NK-92 (cell line): ENCODE data around the gene TBKBP1.

Experiments
- DNase-seq: peaks from one replicate; lab custom pipeline; 2025; ENCODE audit not compliant: unreplicated experiment; lab: John Stamatoyannopoulos, UW

TBKBP1 gene

DNA sequence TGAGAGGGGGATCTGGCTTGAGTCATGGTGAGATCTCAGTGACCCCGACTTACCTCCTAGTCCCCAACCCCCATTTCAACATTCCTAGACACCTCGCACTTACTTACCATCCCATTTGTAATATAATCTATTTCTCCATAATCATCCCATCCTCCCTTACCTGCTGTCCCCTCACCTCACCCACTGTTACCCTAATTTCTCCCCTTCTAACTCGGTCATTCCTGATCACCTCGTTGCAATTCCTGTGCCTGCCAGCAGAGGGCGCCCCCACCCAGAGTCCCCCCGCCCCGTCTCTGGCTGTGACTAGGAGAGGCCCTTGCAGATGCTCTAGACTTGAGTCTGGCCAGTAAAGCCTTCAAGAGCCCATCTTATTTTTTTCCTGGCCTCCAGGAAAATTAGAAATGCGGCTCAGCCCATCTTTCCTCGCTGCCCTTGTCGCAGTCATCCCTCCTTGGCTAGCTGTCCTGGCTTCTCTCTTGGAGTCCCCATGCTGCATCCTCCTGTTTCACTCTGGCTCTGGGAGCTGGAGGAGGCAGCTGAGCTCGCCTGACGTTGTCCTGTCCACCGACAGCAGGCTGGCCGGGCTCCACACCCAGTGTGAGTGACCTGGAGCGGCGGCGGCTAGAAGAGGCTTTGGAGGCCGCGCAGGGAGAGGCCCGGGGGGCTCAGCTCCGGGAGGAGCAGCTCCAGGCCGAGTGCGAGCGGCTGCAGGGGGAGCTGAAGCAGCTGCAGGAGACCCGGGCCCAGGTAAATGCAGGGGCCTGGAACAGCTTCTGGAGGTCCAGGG lies 5.0 kb downstream of the TBKBP1 start:
- DNase-seq: no peak

DNA sequence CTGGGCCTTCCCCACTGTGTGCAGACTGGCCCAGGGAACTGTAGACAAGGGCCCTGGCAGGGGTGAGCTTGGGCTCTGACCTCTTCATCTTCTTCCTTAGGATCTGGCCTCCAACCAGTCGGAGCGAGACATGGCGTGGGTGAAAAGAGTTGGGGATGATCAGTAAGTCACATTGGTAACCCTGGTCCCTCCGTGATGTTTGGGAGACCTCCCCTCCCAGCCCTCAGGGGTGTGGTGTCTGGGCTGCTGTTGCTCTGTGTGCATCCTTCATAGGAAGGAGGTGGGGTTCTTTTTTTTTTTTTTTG lies 5.5 kb downstream of the TBKBP1 start:
- DNase-seq: no peak

DNA sequence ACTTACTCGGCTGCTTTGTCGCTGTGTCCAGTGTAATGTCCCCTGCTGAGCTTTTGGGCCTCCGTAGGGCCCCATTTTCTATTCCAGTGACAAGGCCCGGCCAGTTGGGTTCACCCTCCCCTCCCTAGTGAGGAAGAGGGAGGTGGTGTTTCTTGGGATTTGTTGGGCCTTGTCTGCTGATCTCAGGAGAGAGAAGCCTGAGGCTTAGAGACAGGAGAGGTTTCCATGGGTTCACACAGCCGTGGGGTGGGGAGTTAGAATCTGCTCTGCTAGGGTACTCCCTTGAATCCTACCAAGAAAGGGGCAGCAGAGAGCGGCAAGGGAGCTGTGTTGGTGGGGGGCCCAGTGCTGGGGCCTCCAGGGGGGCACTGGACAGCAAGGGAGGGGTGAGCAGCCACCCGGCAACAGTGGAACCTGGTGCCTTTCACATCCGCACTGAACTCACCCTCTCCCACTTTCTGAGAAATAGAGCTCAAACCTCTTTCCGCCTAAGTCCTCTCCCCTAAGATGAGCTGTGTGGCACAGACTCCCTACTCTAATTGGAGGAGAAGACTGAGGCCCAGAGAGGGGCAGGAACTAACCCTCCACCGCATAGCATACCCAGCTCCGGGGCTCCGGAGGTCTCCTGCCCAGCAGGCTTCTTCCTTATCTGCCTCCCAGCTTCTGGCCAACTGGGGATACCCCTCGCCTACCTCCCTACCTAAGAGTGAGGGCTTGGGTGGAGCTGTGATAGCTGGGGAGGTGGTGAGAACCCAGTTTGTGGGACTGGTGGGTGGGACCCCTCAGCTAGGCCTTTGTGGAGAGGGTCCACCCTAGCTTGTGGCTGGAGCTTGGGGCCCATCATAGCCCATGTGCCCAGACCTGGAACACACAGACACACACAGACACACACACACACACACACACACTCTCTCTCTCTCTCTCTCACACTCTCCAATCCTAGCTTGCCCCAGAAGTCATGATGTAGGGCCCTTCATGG lies 6.8 kb downstream of the TBKBP1 start:
- no peak for DNase-seq

DNA sequence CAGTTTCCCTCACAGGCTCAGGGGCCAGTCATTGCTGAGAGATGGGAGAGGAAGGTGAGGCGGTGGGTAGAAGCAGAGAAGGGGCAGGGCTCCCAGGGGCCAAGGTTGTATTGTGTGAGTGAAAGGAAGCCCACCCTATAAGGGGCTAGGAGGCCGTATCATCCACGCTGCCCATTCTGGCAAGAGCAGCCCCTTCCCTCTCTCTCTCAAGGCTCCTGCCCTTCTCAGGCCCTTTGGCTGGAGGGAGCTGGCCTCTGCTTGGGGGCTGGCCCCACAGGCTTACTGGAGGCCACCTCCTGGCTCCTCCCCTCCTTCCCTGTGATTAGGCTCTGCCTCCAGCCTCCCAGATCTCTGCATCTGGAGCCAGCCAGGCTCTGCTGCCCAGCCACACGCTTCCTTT lies 7.6 kb downstream of the TBKBP1 start:
- DNase-seq: no peak

DNA sequence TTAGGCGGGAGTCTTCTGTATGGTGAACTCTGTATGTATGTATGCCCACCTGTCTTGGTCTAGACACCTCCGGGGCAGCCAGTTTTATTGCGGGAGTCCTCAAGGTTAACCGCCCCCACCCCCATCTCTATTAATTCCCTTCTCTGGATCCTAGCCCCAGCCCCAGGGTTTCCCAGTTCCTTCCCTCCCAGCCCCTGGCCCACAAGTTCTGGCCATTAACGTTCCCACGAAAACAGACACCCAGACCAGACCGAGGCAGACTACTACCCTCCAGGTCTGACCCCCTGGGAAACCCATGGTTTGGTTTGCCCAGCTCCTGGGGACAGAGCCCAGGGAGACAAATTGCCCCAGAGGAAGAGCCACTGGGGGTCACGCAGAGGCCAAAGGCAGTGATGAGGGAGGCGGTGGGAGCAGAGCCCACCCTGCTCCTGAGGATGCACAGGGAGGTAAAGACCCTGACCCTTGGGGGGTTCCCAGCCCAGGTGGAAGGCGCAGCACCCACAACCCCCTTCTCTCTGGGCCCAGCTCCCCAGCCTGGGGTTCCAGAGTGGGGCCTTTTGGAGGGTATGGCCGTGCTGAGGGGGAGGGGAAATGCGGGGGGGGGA lies 8.5 kb downstream of the TBKBP1 start:
- DNase-seq: no peak

DNA sequence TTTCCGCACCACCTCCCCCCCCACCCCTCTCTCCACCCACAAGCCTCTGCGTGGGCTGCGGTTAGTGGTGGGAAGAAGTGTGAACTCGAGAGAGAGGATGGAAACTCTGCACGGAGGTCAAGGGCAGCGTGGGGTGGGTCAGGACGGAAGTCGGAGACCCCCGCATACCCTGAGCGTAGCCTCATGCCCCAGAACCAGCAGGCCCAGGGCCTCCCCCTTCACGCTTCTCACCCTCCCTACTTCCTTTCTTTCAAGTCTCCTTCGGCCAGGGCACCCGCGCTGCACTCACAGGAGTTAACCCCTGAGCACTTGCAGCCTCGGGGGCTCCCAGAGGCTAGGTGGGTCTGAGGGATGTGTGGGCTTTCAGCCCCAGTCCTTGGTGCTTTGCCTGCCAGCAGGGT lies 9.2 kb downstream of the TBKBP1 start:
- no peak for DNase-seq

DNA sequence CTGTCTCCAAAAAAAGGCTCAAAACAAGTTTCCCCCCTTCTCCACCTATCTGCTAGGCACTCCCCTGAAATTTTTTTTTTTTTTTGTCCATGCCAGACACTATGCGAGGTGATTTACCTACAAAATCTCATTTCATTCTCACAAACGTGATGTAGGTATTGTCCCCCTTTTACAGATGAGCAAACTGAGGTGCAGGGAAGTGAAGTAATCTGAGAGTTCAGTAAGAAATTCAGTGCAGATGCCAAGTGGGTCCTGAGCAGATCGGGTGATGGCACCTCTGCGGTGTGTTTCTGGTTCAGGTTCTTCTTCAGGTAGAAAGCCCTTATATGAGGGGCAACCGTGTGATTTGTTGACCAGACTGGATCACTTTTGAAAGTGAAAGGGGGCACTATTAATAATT lies 9.7 kb downstream of the TBKBP1 start:
- no peak for DNase-seq

DNA sequence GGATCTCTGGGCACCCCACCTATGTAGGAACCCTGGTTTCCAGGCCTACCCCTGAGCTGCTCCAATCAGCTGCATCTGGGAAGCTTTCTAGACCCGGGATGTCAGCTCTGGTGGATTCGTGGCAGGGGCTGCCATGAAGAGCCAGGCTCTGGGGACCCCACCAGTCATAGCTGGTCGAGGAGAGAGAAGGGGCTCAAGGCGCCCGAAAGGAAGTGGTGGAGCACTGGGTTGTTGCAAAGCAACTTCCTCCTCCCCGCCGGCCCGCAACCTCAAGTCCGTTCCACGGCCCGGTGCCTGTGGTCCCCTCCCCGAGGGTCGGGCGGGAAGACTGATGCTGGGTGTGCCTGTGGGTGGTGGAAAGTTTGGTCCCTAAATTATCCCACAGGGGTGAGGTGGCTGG lies 10.2 kb downstream of the TBKBP1 start:
- no peak for DNase-seq

DNA sequence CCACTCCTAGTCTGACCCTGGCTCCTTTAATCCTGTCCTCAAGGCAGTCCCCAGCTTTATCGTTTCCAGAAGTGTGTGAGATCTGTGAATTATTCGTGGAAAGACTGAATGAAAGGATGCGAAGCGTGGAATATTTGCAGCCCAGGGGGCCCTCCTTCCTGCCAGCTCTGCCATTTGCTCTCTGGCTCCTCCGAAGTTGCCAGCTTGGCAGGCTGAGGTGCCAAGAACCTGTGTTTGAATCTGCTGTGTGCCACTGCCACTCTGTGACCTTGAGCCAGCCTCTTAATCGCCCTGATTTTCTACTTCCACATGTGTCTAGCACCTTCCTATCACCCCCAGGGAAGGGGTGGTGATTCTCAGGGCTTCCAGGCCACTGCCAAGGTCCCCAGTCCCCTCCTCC lies 10.8 kb downstream of the TBKBP1 start:
- no peak for DNase-seq

DNA sequence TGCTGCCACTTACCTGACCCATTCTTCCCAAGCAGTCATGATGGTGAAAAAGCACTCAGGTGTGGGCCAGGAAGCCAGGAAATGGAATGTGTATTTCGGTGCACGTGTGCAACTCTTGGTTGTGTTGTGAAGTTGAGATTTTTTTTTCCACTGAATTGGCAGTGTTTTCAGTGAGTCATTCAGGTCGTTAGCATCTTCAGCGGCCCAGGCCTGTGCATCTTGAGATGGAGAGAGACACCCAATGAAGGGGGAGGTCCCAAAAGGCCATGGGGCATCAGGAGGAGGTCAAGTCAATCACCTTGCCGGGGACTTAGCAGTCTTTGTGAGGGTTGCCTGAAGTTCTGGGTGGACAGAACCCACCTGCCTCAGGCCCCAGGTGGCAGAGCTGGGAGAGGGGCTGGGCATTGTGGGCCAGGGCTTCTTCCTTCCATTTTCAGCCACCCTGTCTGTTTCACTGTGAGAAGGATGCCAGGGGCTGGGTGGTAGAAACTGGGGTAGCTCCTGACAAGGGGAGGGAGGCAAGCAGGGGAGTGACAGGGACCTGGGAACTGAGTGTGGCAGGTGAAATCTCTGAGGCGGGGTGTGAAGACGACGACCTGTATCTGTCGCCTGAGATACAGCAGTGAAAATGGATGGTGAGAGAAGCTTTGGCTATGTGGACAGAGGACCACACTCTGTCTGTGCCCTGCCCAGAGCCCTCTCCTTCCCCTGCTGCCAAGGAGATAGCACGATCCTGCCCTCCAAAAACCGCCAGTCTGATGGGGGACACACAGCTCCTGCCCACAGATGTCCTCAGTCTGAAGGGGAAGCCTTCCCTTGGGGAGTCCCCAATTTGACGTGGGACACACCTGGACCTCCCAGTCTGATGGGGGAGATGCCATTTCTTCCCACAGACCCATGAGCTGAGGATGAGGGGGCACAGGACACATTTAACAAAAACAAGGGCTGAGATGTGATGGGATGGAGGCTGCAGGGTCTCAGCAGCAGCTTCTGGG lies 11.9 kb downstream of the TBKBP1 start:
- no peak for DNase-seq

DNA sequence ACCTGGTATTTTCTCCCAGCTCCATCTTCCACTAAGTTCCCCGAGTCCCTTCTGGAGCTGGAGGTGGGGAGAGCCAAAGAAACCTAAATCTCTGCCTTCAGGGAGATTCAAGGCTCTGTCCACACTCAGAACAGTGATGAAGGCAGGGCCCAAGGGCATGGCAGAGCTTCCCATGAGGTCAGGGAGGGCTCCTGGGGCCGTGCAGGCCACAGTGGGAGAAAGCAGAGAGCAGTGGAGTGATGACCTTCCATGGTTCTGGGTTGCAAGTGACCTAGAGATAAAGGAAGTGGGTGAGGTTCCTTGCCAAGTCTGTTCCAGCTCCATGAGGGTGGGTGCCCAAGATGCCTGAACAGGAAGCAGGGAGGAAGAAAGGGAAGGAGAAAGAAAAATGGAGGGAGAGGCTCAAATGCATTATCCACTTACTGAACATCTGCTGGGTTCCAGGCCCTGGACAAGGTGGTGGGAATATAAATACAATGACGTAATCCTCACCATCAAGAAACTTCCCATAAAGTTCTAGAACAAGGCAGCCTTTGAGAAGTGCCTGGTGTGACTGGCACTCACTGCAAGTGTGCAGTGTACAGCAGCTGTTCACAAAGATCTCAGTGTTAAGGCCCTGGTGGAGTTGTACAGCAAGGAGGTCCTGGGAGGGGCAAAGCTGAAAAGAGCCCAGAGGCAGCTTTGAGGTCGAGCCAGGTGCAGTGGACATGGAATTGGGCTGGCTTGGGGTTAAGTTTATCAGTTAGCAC lies 13.3 kb downstream of the TBKBP1 start:
- no peak for DNase-seq

DNA sequence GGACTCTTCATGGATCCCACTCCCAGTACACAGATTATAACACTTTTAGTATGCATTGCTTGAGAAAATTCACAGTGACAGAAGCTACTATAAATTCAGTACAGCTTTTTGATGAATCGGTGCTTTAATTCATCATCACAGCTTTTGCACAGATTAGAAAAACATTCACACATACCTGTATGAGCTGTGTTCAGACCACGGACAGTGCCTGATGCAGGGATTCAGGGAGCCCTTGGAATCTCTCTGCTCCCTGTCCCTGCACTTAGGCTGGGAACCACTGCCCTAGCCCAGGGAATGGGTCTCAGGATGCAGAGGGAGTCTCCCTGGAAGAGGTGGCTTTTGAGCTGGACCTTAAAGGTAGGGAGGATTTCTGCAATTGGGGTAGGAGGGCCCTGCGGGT lies 13.9 kb downstream of the TBKBP1 start:
- DNase-seq: no peak

DNA sequence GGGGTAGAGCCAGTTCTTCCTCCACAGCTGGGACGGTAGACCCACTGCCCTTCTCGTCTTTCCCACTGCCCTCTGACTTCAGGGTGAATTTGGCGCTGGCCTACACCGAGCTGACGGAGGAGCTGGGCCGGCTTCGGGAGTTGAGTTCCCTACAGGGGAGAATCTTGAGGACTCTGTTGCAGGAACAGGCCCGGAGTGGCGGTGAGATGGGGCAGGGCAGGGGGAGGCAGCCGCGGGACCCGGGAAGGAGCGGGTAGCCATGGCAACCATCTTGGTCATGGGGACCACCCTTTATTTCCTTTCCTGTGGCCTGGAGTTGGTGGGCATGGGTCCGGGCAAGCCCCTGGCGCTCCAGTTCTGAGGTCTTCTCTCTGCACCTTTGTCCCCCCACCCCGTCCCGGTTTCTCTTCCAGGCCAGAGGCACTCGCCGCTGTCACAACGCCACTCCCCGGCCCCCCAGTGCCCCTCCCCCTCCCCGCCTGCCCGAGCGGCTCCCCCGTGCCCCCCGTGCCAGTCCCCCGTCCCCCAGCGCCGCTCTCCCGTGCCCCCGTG lies 14.4 kb downstream of the TBKBP1 start:
- no peak for DNase-seq

DNA sequence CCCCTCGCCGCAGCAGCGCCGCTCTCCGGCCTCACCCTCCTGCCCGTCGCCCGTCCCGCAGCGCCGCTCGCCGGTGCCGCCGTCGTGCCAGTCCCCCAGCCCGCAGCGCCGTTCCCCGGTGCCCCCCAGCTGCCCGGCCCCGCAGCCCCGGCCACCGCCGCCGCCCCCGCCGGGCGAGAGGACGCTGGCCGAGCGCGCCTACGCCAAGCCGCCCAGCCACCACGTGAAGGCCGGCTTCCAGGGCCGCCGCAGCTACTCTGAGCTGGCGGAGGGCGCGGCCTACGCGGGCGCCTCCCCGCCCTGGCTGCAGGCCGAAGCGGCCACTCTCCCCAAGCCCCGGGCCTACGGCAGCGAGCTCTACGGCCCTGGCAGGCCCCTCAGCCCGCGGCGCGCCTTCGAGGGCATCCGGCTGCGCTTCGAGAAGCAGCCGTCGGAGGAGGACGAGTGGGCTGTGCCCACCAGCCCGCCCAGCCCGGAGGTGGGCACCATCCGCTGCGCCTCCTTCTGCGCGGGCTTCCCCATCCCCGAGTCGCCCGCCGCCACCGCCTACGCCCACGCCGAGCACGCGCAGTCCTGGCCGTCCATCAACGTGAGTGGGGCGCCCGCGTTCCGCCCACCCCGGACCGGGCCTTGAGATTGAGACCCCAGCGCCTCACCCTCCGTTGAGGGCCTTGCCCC lies 15.0 kb downstream of the TBKBP1 start:
- no peak for DNase-seq

DNA sequence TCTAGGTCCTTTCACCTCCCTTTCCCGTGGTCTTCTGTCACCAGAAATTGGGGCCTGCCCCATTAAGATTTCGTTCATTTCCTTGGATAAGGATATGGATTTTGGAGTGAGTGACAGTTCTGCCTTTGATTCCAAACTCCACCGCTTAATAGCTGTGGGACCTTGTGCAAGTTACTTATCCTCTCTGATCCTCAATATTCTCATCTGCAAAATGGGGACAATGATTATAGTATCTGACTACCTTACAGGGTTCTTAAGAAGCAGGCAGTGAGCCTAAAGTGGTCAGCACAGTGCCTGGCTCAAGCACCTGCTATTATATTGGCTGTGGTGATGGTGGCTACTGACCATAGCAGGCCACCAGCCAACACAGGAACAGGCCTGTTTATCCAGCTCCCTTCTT lies 15.6 kb downstream of the TBKBP1 start:
- DNase-seq: no peak

DNA sequence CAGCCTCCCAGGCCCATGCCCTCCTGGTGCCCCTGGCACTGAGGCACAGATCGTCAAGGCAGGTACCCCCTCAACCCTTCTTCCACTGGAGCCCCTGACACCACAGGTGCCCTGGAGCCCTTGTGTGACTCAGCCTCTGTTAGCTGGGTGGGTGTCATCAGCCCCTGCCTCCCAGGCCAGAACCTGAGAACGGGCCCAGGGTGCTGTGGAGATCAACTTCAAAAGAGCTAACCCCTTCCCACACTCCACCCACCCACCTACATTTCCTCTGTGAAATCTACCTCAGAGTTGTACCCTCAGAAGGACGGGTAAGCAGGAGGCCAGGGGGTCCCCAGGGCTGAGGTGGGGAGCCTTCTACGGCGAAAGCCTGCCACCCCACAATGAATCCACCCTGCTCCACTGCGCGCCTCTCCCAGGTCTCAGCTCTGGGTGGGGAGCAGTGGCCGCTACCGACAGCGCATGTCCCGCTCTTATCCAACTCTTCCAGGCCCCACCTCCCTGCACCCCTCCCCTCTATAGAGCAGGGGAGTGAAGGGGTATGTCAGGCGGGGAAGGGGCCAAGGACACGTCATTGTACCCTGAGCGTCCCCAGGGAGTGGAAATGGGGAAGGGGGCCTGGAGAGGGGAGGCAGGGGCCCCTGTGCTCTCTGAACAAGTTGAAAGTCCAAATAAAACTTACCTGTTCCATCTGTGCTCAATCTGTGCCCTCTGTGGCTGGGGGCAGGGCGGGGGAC lies 17.6 kb downstream of the TBKBP1 start:
- no peak for DNase-seq

DNA sequence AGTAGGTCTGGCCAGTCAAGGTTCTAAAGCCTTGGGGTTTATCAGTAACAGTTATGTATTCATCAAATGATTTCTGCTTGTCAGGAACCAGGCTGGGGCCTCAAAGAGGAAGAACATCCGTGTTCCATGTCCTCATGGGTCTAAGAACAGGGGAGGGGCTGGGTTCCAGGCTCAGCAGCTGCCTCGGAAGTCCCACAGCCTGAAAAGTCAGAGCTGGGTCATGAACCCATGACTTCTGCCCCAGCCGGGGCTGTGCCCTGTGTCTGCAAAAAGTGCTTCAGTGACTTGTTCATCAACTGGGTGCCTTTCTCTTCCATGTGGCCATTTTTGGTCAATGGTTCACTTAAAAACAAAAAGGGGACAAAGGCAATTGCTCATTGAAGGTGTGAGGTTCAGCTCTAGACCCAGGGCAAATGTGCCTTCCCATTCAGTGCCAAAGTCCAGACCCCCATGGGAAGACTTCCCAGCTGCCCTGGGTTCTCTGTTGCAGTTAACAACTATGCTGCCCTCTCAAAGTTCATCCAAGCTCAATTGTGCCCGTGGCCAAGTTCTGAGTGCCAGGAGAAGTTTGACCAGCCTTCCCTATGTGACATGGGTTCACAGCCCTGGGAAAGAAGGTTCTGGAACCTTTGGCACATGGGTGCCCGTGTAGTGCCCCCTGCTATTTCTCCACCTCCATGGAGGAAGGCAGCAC lies 18.5 kb downstream of the TBKBP1 start:
- no peak for DNase-seq
